Endothelial cell of hepatic sinusoid (primary cell): Measurements from ENCODE around the gene PSPH.
"Not testable (repeated sequence)": the region's sequence is repeated elsewhere in the genome, so short reads cannot be mapped to it uniquely, and the experiment has no call there.

Source experiments
- in situ Hi-C: cut with HindIII; loops from 2 replicates; pipeline ENCODE4 v1.10.0; 2017; ENCODE audit warnings: low sequenced_read_pairs

Gene PSPH

GRCh38 chr7:56063500-56063881 lies 12.2 kb upstream of the PSPH start:
- in situ Hi-C loops, result loop anchor here (5.0 kb wide), 1 partner anchor 81 kb away; no protein-coding TSS in a partner anchor

- in situ Hi-C loops, result loop anchor here (5.0 kb wide), 1 partner anchor 80 kb away; no protein-coding TSS in a partner anchor
Observed at GRCh38 chr7:56062382-56062781, 11.1 kb upstream of the PSPH start.

- in situ Hi-C loops, result no loop called here
Observed at GRCh38 chr7:56053993-56054392, 2.7 kb upstream of the PSPH start.

- in situ Hi-C loops, result no loop called here
Observed at GRCh38 chr7:56053379-56053778, 2.1 kb upstream of the PSPH start.

GRCh38 chr7:56051053-56051338 lies 248 bp downstream of the PSPH start:
- in situ Hi-C loops, result no loop called here

- in situ Hi-C loops, result not testable (repeated sequence)
Observed at GRCh38 chr7:56048763-56049162, 2.5 kb downstream of the PSPH start.

- in situ Hi-C loops, result no loop called here
Observed at GRCh38 chr7:56048245-56048644, 3.0 kb downstream of the PSPH start.

GRCh38 chr7:56047446-56048116 lies 3.7 kb downstream of the PSPH start:
- in situ Hi-C loops, result not testable (repeated sequence)

- in situ Hi-C loops, result no loop called here
Observed at GRCh38 chr7:56046721-56047445, 4.4 kb downstream of the PSPH start.

GRCh38 chr7:56045758-56046157 lies 5.5 kb downstream of the PSPH start:
- in situ Hi-C loops, result not testable (repeated sequence)

- in situ Hi-C loops, result no loop called here
Observed at GRCh38 chr7:56040730-56041129, 10.5 kb downstream of the PSPH start.

GRCh38 chr7:56033671-56034432 lies 17.4 kb downstream of the PSPH start:
- in situ Hi-C loops, result no loop called here

GRCh38 chr7:56032578-56032977 lies 18.7 kb downstream of the PSPH start:
- in situ Hi-C loops, result not testable (repeated sequence)

GRCh38 chr7:56031556-56031955 lies 19.7 kb downstream of the PSPH start:
- in situ Hi-C loops, result not testable (repeated sequence)

- in situ Hi-C loops, result no loop called here
Observed at GRCh38 chr7:56030340-56030739, 20.9 kb downstream of the PSPH start.

- in situ Hi-C loops, result no loop called here
Observed at GRCh38 chr7:56028942-56029630, 22.2 kb downstream of the PSPH start.

GRCh38 chr7:56026538-56026937 lies 24.7 kb downstream of the PSPH start:
- in situ Hi-C loops, result no loop called here

GRCh38 chr7:56023500-56023899 lies 27.7 kb downstream of the PSPH start:
- in situ Hi-C loops, result no loop called here

GRCh38 chr7:56019501-56019900 lies 31.7 kb downstream of the PSPH start:
- in situ Hi-C loops, result no loop called here

GRCh38 chr7:56017015-56017414 lies 34.2 kb downstream of the PSPH start:
- in situ Hi-C loops, result not testable (repeated sequence)

GRCh38 chr7:56009695-56010094 lies 41.5 kb downstream of the PSPH start:
- in situ Hi-C loops, result no loop called here
